ENCODE measurements around the gene SLC1A7.

The SLC1A7 gene

GRCh38 chr1:53090227-53091147 is 52.0 kb downstream of the SLC1A7 start:
- no peak for DNase-seq (ENCODE audit: low read depth)

DNA sequence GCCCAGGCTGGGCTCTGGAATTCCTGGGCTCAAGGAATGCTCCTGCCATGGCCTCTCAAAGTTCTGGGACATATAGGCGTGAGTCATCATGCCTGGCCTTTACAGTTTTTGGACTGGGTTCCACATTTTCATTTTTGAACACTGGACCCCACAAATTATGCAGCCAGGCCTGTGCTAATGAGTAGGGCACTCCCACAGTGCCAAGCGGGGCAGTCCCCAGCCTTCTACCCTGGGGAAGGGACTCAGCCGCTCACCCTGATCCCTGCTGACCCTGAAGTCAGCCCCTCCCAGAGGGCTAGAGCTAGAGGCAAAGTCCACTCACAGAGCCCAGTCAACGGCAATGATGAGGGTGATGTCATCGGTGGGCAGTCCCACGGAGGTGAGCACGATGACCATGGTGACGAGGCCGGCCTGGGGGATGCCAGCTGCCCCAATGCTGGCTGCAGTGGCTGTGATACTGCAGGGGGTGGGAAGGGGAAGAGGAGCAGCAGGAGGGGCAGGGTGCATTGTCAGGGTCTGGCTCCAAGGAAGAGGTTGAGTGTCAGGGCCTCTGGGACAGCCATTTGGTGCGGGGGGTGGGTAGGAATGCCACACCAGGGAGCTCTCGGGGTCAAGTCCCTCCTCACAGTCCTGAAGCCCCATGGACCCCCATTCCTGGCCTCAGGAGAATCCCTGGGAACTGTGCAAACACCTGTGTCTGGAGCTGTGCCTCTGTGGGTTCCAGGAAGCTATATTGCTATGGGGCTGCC is 52.8 kb downstream of the SLC1A7 start:
- no peak for DNase-seq (ENCODE audit: low read depth)

DNA sequence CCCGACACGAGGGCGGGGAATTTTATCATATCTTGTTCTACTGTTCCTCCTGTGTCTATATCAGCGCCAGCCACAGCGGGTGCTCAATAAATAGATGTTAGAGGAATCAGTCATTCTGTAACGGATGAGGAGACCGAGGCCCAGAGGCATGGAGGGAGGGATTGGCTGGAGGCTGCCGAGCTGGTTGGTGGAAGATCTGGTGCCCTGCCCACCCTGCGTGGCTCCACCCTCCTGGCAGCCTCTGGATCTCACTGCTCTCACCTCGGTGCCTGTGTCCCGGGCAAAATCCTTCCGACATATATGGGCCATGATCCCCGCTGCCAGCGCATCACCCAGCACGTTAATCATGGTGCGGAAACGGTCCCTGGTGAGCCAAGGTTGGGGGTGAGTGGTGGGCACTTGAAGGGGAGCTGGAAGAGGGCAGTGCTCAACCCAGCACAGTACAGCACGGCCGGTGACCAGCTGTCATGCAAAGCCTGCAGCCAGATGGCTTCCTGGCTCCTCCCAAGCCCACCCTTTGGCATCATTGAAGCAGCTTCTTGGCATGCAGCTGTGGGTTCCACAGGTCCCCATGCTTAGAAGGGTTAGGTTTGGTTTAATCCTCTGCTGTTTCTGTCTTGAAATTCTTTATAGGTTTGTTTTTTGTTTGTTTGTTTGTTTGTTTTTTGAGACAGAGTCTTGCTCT is 53.7 kb downstream of the SLC1A7 start:
- no peak for DNase-seq (ENCODE audit: low read depth)

DNA sequence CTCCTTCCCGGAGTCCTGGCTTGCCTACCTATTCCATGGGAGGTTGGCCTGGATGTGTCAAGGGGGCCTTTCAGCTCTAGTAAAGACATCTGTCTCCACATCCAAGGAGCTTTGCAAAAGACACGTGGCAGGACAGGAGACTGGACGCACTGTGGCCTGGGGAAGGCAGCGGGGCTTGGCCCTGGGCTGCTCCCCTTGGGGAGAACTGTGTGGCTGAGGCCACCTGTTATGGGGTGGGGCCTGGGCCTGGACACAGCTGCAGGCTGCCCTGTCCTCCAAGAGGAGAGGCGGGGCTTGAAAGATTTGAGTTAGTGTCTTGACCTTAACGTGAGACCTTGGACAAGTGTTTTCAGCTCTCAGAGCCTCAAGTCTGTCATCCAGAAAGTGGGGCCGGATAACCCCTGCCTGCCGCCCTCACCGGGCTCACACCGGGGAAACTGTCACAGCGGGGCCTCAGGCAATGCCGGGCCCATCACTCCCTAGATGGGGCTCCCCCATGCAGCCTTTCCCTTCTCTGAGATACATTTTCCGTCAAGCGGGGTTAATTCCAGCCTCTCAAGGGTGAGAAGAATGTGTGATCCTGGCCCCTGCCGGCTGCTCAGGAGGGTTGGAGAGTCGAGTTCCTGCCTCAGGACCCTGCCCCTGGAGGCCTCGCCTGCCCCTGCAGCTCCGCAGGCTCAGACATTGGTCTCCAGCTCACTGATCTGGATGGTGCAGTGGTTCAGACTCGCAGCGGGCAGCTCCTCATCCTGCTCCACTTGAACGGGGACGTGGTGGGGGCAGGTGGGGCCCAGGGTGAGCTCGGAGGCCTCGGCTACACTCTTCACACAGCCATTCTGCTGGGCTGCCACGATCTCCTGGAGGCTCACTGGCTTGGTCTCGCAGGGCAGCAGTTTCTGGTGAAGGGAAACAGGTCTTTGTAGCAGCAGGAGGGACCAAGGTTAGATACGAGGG is 54.8 kb downstream of the SLC1A7 start:
- no peak for DNase-seq (ENCODE audit: low read depth)

- DNase-seq (ENCODE audit: low read depth), result no peak
Measured at GRCh38 chr1:53086491-53087070, 55.9 kb downstream of the SLC1A7 start.

GRCh38 chr1:53085405-53085804 is 57.0 kb downstream of the SLC1A7 start:
- DNase-seq (ENCODE audit: low read depth), result no peak

DNA sequence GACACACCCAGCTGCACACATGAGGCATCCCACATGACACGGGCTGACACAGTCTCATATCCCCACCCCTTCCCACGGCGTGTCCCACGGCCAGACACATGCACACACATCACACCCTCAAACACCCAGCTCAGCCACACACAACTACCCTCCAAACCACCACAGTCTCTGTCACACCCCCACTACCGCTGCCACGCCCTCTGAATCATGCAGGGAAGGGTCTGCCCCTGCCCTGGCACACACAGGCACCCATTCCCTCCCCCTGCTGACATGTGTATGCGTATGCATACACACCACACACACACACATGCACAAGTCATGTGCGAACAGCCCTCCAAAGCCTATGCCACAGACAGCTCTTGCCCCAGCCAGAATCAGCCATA is 57.9 kb downstream of the SLC1A7 start:
- no peak for DNase-seq (ENCODE audit: low read depth)

GRCh38 chr1:53083636-53084588 is 58.5 kb downstream of the SLC1A7 start:
- DNase-seq (ENCODE audit: low read depth), result no peak

DNA sequence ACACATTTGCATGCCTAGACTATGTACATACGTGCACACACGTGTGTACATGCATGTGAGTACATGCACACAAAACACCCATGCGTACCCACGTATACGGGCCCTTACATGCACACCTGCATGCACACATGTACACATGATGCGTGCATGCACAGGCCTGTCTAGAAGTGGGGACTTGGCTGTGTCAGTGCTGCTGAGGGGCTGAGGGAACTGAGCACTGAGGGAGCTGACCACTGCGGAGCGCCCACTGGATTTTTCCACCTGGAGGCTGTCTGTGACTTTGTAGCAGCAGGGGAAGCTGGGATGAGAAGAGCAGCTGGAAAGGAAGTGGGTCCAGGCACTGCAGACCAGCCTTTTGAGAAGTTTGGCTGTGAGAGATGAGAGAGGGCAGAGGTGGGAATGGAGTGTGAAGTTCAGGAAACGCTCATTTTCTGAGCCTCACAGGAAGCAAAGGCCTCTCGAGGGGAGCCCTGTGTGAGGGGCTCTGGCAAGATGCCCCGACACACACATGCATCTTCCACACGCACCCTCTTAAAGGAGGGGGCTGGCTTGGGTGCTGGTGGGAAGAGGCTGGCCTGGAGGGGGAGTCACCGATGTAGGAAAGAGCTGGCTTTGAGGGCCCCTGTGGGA is 59.5 kb downstream of the SLC1A7 start:
- DNase-seq (ENCODE audit: low read depth), result no peak

DNA sequence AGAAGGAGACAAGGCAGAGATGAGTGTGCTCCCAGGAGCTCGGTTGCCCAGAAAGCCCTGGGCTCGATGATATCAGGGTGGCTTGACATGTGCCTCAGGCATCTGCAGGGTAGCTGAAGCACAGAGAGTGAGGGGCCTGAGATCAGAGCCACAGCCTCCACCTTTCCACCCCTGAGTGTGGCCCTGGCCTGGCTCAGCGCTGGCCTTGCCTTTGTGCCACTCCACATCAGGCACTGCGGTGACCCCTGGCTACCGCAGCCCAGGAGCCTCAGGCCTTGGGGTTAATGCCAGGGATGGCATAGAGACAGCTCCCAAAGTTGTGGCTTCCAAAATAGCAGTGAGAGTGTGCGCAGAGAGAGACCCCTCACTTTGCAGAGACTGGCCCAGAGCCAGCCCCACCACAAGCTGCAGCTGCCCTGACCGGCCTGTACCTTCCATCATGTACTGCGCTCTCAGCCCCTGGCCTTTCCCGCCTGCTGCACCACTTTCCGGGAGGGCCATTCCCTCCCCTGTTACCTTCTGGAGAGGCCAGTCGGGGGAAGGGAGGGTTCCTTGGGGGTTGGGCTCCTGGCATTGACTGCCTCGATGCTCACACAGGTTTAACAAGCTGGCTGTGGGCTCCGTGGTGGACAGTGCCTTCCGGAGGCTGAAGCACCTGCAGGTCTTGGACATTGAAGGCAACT is 60.9 kb downstream of the SLC1A7 start:
- no peak for DNase-seq (ENCODE audit: low read depth)

DNA sequence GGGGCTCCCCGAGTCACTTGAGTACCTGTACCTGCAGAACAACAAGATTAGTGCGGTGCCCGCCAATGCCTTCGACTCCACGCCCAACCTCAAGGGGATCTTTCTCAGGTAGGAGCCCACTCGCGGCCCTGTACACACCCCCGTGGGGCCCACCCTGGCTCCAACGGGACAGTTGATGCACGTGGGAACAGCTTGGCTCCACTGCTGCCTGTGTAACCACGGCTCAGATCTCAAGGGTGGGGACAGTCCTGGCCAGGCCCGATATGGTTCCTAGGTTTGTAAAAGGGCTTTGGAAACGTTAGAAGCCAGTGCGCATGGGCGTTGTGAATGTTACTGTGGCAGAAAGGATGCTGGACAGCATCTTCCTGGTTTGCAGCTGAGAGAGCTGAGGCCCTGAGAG is 61.7 kb downstream of the SLC1A7 start:
- DNase-seq (ENCODE audit: low read depth), result no peak

GRCh38 chr1:53080041-53080440 is 62.4 kb downstream of the SLC1A7 start:
- no peak for DNase-seq (ENCODE audit: low read depth)

- DNase-seq (ENCODE audit: low read depth), result no peak
Measured at GRCh38 chr1:53079251-53079650, 63.2 kb downstream of the SLC1A7 start.

DNA sequence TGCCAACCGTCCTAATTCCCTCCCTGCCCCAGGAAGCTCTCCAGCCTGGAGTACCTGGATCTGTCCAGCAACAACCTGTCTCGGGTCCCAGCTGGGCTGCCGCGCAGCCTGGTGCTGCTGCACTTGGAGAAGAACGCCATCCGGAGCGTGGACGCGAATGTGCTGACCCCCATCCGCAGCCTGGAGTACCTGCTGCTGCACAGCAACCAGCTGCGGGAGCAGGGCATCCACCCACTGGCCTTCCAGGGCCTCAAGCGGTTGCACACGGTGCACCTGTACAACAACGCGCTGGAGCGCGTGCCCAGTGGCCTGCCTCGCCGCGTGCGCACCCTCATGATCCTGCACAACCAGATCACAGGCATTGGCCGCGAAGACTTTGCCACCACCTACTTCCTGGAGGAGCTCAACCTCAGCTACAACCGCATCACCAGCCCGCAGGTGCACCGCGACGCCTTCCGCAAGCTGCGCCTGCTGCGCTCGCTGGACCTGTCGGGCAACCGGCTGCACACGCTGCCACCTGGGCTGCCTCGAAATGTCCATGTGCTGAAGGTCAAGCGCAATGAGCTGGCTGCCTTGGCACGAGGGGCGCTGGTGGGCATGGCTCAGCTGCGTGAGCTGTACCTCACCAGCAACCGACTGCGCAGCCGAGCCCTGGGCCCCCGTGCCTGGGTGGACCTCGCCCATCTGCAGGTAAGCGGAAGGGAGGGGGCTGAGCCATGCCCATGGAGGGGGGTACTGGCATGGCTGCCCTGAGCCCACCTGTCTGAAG is 63.9 kb downstream of the SLC1A7 start:
- no peak for DNase-seq (ENCODE audit: low read depth)

DNA sequence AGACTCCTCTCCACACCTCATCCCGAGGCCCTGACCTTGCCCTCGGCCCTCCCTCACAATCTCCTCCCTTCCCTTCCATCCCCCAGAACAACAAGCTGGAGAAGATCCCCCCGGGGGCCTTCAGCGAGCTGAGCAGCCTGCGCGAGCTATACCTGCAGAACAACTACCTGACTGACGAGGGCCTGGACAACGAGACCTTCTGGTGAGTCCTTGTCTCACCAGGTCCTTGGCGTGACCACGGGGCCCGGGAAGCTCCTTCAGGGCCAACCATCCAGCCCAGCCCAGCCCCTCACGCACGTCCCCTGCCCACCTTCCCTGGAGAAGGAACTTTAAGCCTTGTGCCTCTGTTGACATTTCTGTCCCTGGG is 64.9 kb downstream of the SLC1A7 start:
- no peak for DNase-seq (ENCODE audit: low read depth)

DNA sequence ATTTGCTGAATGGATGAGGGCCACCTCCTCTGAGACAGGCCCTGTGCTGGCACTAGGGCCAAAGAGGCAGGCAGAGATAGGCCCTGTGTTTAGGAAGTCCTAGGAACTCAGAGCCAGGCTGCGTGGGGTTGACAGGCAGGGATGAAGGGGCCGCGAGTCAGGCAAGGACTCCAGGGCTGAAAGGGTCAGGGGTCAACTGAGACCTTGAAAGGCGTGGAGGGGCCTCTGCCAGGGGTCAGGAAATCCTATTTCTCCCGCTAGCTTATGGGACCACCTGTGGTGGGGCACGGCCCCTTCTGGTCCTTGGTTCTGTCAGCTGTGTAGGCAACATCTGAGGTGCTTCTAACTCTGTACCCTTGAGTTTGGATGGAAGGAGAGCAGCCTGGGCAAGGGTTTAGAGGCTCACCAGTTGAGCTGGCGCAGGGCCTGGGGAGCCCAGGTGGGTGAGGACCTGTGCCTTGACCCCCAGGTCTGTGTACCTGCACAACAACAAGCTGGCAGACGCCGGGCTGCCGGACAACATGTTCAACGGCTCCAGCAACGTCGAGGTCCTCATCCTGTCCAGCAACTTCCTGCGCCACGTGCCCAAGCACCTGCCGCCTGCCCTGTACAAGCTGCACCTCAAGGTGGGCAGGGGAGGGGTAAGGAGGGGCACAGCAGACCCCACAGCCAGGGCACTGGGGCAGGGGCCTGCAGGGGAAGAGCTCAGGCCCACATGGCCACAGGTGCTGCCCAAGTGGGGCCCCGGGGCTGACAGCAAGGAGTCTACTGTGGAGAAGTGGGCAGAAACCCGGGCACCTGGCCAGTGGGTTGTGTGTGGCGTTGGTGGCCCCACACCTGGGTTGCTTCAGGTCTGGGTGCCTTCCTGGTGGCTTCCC is 65.5 kb downstream of the SLC1A7 start:
- no peak for DNase-seq (ENCODE audit: low read depth)

DNA sequence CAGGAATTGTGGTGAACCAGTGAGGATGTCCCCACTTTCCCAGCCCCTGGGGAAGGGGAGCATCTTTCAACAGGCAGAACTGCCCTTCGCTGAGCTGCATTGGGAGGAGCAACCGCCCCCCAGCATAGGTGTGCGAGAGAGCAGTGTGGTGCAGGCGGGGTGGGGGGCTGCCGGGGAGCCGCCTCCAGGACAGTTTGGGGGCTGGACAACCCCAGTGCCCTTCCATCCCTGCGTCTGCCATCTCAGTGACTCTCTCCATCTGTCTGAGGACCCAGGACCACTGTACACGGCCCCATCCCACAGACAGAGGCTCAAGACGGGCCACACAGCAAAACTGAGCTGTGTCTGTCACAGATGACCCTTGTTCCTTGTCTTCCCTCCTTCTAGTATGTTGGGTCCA is 66.3 kb downstream of the SLC1A7 start:
- no peak for DNase-seq (ENCODE audit: low read depth)

Data from activated T-cell treated with anti-CD3 and anti-CD28 coated beads for 1 hour (primary cell).